Measurements from ENCODE around the gene MMP20.
A peak's percentile ranks its signal among the peaks of the same experiment; 100 is the strongest.

Gene MMP20

DNA sequence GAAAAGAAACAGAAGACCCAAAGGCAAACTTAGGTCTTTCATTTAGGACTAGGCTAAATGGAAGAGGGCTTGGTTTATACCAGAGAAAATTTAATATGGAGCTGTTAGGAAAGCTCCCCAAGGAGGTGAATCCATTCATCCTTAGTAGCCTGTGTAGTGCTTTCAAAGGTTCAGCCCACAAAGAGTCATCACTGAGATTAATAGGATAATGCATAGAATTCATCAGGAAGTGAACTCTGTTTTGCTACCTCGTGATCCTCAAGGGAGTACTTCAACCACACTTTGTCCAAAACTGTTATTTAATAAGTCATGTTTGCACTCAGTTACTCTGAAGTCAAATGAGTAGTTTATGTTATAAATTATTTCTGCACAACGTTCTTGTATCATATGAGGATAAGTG lies 51.3 kb downstream of the MMP20 start:
- no peak overlapping the region for H3K4me2 ChIP-seq (ENCODE audit: low read length, poor library complexity, severe bottlenecking)
- WGBS = no CpG with 5 or more reads among the region's 2 CpGs
- H2BK12ac ChIP-seq (ENCODE audit: low read length in 2 of 2) = no peak overlapping the region
- H3K9me3 ChIP-seq (ENCODE audit: control insufficient read depth, low read length) = no peaks in the 10 kb centered on the region
- no peak overlapping the region for H3K23ac ChIP-seq (ENCODE audit: low read length in 2 of 2)
- H2BK5ac ChIP-seq (ENCODE audit: low read depth, low read length, poor library complexity, severe bottlenecking) = no peak overlapping the region
- no peak overlapping the region for H2BK15ac ChIP-seq (ENCODE audit: low read depth, poor library complexity, severe bottlenecking)
- no peak overlapping the region for H2AK5ac ChIP-seq (ENCODE audit: low read length, severe bottlenecking)
- no peak overlapping the region for H3K4ac ChIP-seq (ENCODE audit: low read depth in 1 of 2, low read length in 2 of 2)
- DNase-seq = peak; percentile 66
- H3K18ac ChIP-seq (ENCODE audit: low read depth in 1 of 2, low read length in 2 of 2) = no peak overlapping the region
- H4K8ac ChIP-seq (ENCODE audit: low read length) = no peak overlapping the region
- no peak overlapping the region for H2BK120ac ChIP-seq (ENCODE audit: low read depth, low read length)
- no peaks in the 10 kb centered on the region for H3K27me3 ChIP-seq (ENCODE audit: control insufficient read depth in 1 of 2, insufficient read depth in 1 of 2, low read length in 2 of 2)
- H3K4me3 ChIP-seq (ENCODE audit: insufficient read depth in 1 of 2, low read depth in 1 of 2, low read length in 2 of 2) = no peak overlapping the region
- no peaks in the 10 kb centered on the region for H3K4me1 ChIP-seq (ENCODE audit: control insufficient read depth, insufficient read depth, low read depth, low read length)
- H3K79me1 ChIP-seq (replicated peaks; ENCODE audit: low read length, poor library complexity, severe bottlenecking) = no peaks in the 10 kb centered on the region
- no peak overlapping the region for H4K91ac ChIP-seq (ENCODE audit: low read length)
- no peaks in the 10 kb centered on the region for H3K36me3 ChIP-seq (ENCODE audit: control insufficient read depth in 1 of 2, insufficient read depth in 2 of 2, low read depth in 1 of 2, low read length in 2 of 2)
- no peak overlapping the region for H3K9ac ChIP-seq (ENCODE audit: low read length)
- no peak overlapping the region for H3K27ac ChIP-seq (ENCODE audit: low read length, poor library complexity, severe bottlenecking)
- H2AFZ ChIP-seq (ENCODE audit: low read depth, low read length) = no peak overlapping the region
- H3K14ac ChIP-seq (ENCODE audit: low read length in 2 of 2) = no peak overlapping the region

DNA sequence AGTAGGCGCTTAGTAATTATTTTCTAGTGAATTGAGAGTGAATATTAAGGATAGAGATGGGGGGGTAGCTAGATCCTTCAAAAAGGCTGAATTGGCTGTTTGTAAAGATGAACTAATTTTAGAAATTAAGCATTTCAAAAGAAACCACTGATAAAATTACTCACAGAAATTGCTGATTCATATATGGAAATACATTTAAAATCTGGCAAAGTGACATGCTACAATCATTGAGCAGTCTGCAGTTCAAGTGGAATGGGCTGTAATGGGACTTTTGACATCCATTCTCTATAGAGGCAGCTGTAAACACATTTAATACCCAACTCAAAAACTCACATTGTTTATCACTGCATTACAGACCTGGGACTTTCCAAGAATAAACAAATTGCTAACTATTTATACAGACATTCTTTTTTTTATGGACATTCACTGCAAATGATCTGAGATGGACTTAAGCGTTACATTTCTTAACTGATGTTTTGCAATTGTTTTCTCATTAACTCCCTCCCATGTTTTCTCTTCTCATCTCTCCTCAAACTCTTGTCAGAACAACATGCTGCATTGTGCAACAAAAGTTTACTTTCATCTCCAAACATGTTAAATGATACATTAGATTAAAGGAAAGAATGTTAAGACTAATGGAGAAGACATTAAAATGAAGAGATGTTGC lies 52.4 kb downstream of the MMP20 start:
- H4K91ac ChIP-seq (ENCODE audit: low read length) = no peak overlapping the region
- no peak overlapping the region for H4K8ac ChIP-seq (ENCODE audit: low read length)
- H3K9me3 ChIP-seq (ENCODE audit: control insufficient read depth, low read length) = no peaks in the 10 kb centered on the region
- no peak overlapping the region for H2BK12ac ChIP-seq (ENCODE audit: low read length in 2 of 2)
- H3K9ac ChIP-seq (ENCODE audit: low read length) = no peak overlapping the region
- no peak overlapping the region for H2AK5ac ChIP-seq (ENCODE audit: low read length, severe bottlenecking)
- H3K36me3 ChIP-seq (ENCODE audit: control insufficient read depth in 1 of 2, insufficient read depth in 2 of 2, low read depth in 1 of 2, low read length in 2 of 2) = no peaks in the 10 kb centered on the region
- H3K4me2 ChIP-seq (ENCODE audit: low read length, poor library complexity, severe bottlenecking) = no peak overlapping the region
- no peak overlapping the region for H2BK120ac ChIP-seq (ENCODE audit: low read depth, low read length)
- peak; percentile 69 for DNase-seq
- no peak overlapping the region for H2BK5ac ChIP-seq (ENCODE audit: low read depth, low read length, poor library complexity, severe bottlenecking)
- H2BK15ac ChIP-seq (ENCODE audit: low read depth, poor library complexity, severe bottlenecking) = no peak overlapping the region
- no peak overlapping the region for H2AFZ ChIP-seq (ENCODE audit: low read depth, low read length)
- no peak overlapping the region for H3K23ac ChIP-seq (ENCODE audit: low read length in 2 of 2)
- no peak overlapping the region for H3K4me3 ChIP-seq (ENCODE audit: insufficient read depth in 1 of 2, low read depth in 1 of 2, low read length in 2 of 2)
- no peak overlapping the region for H3K4ac ChIP-seq (ENCODE audit: low read depth in 1 of 2, low read length in 2 of 2)
- no peak overlapping the region for H3K14ac ChIP-seq (ENCODE audit: low read length in 2 of 2)
- H3K18ac ChIP-seq (ENCODE audit: low read depth in 1 of 2, low read length in 2 of 2) = no peak overlapping the region
- H3K4me1 ChIP-seq (ENCODE audit: control insufficient read depth, insufficient read depth, low read depth, low read length) = no peaks in the 10 kb centered on the region
- H3K27ac ChIP-seq (ENCODE audit: low read length, poor library complexity, severe bottlenecking) = no peak overlapping the region
- H3K79me1 ChIP-seq (replicated peaks; ENCODE audit: low read length, poor library complexity, severe bottlenecking) = no peaks in the 10 kb centered on the region
- no peaks in the 10 kb centered on the region for H3K27me3 ChIP-seq (ENCODE audit: control insufficient read depth in 1 of 2, insufficient read depth in 1 of 2, low read length in 2 of 2)
- WGBS = 93% methylated on average over 2 of the region's 2 CpGs

DNA sequence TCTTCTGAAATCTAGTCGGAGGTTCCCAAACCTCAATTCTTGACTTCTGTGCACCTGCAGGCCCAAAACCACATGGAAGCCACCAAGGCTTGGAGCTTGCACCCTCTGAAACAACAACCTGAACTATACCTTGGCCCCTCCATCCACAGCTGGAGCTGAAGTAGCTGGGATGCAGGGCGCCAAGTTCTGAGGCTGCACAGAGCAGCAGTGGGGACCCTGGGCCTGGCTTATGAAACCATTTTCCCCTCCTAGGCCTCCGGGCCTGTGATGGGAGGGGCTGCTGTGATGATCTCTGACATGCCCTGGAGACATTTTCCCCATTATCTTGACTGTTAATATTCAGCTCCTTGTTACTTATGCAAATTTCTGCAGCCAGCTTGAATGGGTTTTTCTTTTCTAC lies 56.3 kb downstream of the MMP20 start:
- Histone ChIP-seq H3K14ac (ENCODE audit: low read length in 2 of 2) (no peak overlapping the region), H3K9me3 (ENCODE audit: control insufficient read depth, low read length) (peaks cover 5% of the 10 kb centered on the region), H4K91ac (ENCODE audit: low read length) (no peak overlapping the region), H3K27ac (ENCODE audit: low read length, poor library complexity, severe bottlenecking) (no peak overlapping the region), H3K4me3 (ENCODE audit: insufficient read depth in 1 of 2, low read depth in 1 of 2, low read length in 2 of 2) (no peak overlapping the region), H2BK120ac (ENCODE audit: low read depth, low read length) (no peak overlapping the region), H3K36me3 (ENCODE audit: control insufficient read depth in 1 of 2, insufficient read depth in 2 of 2, low read depth in 1 of 2, low read length in 2 of 2) (no peaks in the 10 kb centered on the region), H2AK5ac (ENCODE audit: low read length, severe bottlenecking) (no peak overlapping the region), H3K4ac (ENCODE audit: low read depth in 1 of 2, low read length in 2 of 2) (no peak overlapping the region), H3K79me1 (replicated peaks; ENCODE audit: low read length, poor library complexity, severe bottlenecking) (no peaks in the 10 kb centered on the region), H3K4me2 (ENCODE audit: low read length, poor library complexity, severe bottlenecking) (no peak overlapping the region), H2BK12ac (ENCODE audit: low read length in 2 of 2) (no peak overlapping the region), H2AFZ (ENCODE audit: low read depth, low read length) (no peak overlapping the region), H4K8ac (ENCODE audit: low read length) (no peak overlapping the region), H3K9ac (ENCODE audit: low read length) (no peak overlapping the region), H3K23ac (ENCODE audit: low read length in 2 of 2) (no peak overlapping the region), H2BK5ac (ENCODE audit: low read depth, low read length, poor library complexity, severe bottlenecking) (no peak overlapping the region), H3K27me3 (ENCODE audit: control insufficient read depth in 1 of 2, insufficient read depth in 1 of 2, low read length in 2 of 2) (no peaks in the 10 kb centered on the region), H2BK15ac (ENCODE audit: low read depth, poor library complexity, severe bottlenecking) (no peak overlapping the region), H3K4me1 (ENCODE audit: control insufficient read depth, insufficient read depth, low read depth, low read length) (no peaks in the 10 kb centered on the region), H3K18ac (ENCODE audit: low read depth in 1 of 2, low read length in 2 of 2) (no peak overlapping the region)
- 80% methylated on average over 3 of the region's 3 CpGs for WGBS
- no peak for DNase-seq

GRCh38 chr11:102566112-102566511 lies 59.0 kb downstream of the MMP20 start:
- no peak overlapping the region for H3K9ac ChIP-seq (ENCODE audit: low read length)
- H3K27ac ChIP-seq (ENCODE audit: low read length, poor library complexity, severe bottlenecking) = no peak overlapping the region
- H3K4me1 ChIP-seq (ENCODE audit: control insufficient read depth, insufficient read depth, low read depth, low read length) = peaks cover 3% of the 10 kb centered on the region
- H3K27me3 ChIP-seq (ENCODE audit: control insufficient read depth in 1 of 2, insufficient read depth in 1 of 2, low read length in 2 of 2) = no peaks in the 10 kb centered on the region
- DNase-seq = no peak
- H4K8ac ChIP-seq (ENCODE audit: low read length) = no peak overlapping the region
- no peak overlapping the region for H3K4me2 ChIP-seq (ENCODE audit: low read length, poor library complexity, severe bottlenecking)
- H2AFZ ChIP-seq (ENCODE audit: low read depth, low read length) = no peak overlapping the region
- 79% methylated on average over 1 of the region's 1 CpG for WGBS
- H3K4me3 ChIP-seq (ENCODE audit: insufficient read depth in 1 of 2, low read depth in 1 of 2, low read length in 2 of 2) = no peak overlapping the region
- no peaks in the 10 kb centered on the region for H3K79me1 ChIP-seq (replicated peaks; ENCODE audit: low read length, poor library complexity, severe bottlenecking)
- H2BK5ac ChIP-seq (ENCODE audit: low read depth, low read length, poor library complexity, severe bottlenecking) = no peak overlapping the region
- no peak overlapping the region for H3K23ac ChIP-seq (ENCODE audit: low read length in 2 of 2)
- peaks cover 5% of the 10 kb centered on the region for H3K9me3 ChIP-seq (ENCODE audit: control insufficient read depth, low read length)
- H2BK12ac ChIP-seq (ENCODE audit: low read length in 2 of 2) = no peak overlapping the region
- no peak overlapping the region for H3K18ac ChIP-seq (ENCODE audit: low read depth in 1 of 2, low read length in 2 of 2)
- no peak overlapping the region for H2BK120ac ChIP-seq (ENCODE audit: low read depth, low read length)
- no peak overlapping the region for H3K4ac ChIP-seq (ENCODE audit: low read depth in 1 of 2, low read length in 2 of 2)
- no peak overlapping the region for H4K91ac ChIP-seq (ENCODE audit: low read length)
- H3K36me3 ChIP-seq (ENCODE audit: control insufficient read depth in 1 of 2, insufficient read depth in 2 of 2, low read depth in 1 of 2, low read length in 2 of 2) = no peaks in the 10 kb centered on the region
- no peak overlapping the region for H2BK15ac ChIP-seq (ENCODE audit: low read depth, poor library complexity, severe bottlenecking)
- H2AK5ac ChIP-seq (ENCODE audit: low read length, severe bottlenecking) = no peak overlapping the region
- H3K14ac ChIP-seq (ENCODE audit: low read length in 2 of 2) = no peak overlapping the region

All from mesenchymal stem cell (in vitro differentiated cells and primary cell).